ENCODE measurements around the gene MFN2.

- no peak for TF ChIP-seq YY1 (IDR thresholded peaks at IDR 0.05; ENCODE audit: insufficient read depth, insufficient read length)
- TF ChIP-seq SUZ12 (IDR thresholded peaks at IDR 0.05; ENCODE audit: extremely low read depth, insufficient read depth, insufficient read length) = no peak
Measured at GRCh38 chr1:12057940-12058687, 77.9 kb downstream of the MFN2 start.

Data from NT2/D1 (cell line).